Suprapubic skin (tissue), 3 donors: Measurements from ENCODE around the gene TSPAN33.

Experiments
- CTCF ChIP-seq, 2 donors: fragments of 200-600 bp in 1 of 2; fragments of 450-650 bp in 1 of 2; sonication (generic) in 1 of 2; IDR thresholded peaks; one replicate each; pipeline ENCODE4 v1.5.1; 2016 to 2019; ENCODE audit warnings: antibody characterized with exemption in 2 of 2, mild to moderate bottlenecking in 1 of 2, moderate library complexity in 1 of 2
- EP300 ChIP-seq: sonication (generic); formaldehyde crosslinking; IDR thresholded peaks from one replicate; pipeline ENCODE4 v1.6.1; 2017; ENCODE audit warnings: antibody characterized with exemption

- TF ChIP-seq EP300 (no peak), CTCF (IDR thresholded peaks at IDR 0.05) (no peak)
Observed at GRCh38 chr7:129144095-129144833, at the start of gene TSPAN33.
